Lower lobe of right lung (tissue), 2 donors: ENCODE measurements around the gene ECT2L. TPM values are rescaled to one million over a fixed set of nuclear protein-coding genes. Genes with fewer than 3 reads are reported as not detected.

Source experiments
- ATAC-seq, 2 donors: fragments of 200-7000 bp; cut with Tn5 transposase; one replicate each; pipeline ENCODE4 v1.9.1; 2020 to 2022; ENCODE audit warnings: mild to moderate bottlenecking in 2 of 2, moderate library complexity in 2 of 2
- DNase-seq: peaks from one replicate; pipeline ENCODE4 v3.0.0-alpha.2; 2020
- H3K27ac ChIP-seq: fragments of 200-600 bp; one replicate; pipeline ENCODE4 v1.8.0; 2022
- H3K27me3 ChIP-seq: fragments of 200-600 bp; one replicate; pipeline ENCODE4 v1.8.0; 2022; ENCODE audit warnings: low read depth
- H3K36me3 ChIP-seq: fragments of 200-600 bp; one replicate; pipeline ENCODE4 v1.8.0; 2022; ENCODE audit warnings: mild to moderate bottlenecking
- H3K4me1 ChIP-seq: fragments of 200-600 bp; one replicate; pipeline ENCODE4 v1.8.0; 2022
- H3K4me3 ChIP-seq: fragments of 200-600 bp; one replicate; pipeline ENCODE4 v1.8.0; 2022; ENCODE audit warnings: mild to moderate bottlenecking
- H3K9me3 ChIP-seq: fragments of 200-600 bp; one replicate; pipeline ENCODE4 v1.8.0; 2022
- CTCF ChIP-seq: fragments of 200-600 bp; IDR thresholded peaks from one replicate; pipeline ENCODE4 v1.8.0; 2022; ENCODE audit warnings: antibody characterized with exemption, mild to moderate bottlenecking
- intact Hi-C: fragments of 100-400 bp; cut with DNase I; formaldehyde crosslinking; loops from one replicate; pipeline ENCODE4 v1.11.0; 2022
- total RNA-seq: library from RNA; stranded (reverse); fragmentation: NEBNext Ultra II Directional; extraction: Animal tissue kit (Norgen Biotek cat#: 25700); gene quantifications from one replicate; pipeline ENCODE4 v1.2.1, GENCODE V29; 2021
- donor health status: DM: no; HTN: yes; CAD: no; lungs with severe emphysema.

Gene ECT2L
- total RNA-seq, 1 donor from 2014 or later: 3.9 TPM

- ATAC-seq (no peak), DNase-seq (no peak)
- Histone ChIP-seq H3K36me3 (no peaks in the 10 kb centered on the region), H3K9me3 (no peaks in the 10 kb centered on the region), H3K4me1 (no peaks in the 10 kb centered on the region), H3K4me3 (no peak overlapping the region), H3K27ac (no peak overlapping the region), H3K27me3 (no peaks in the 10 kb centered on the region)
- TF ChIP-seq CTCF: no peak
- intact Hi-C loops: no loop called here
These were observed 52.0 kb downstream of the ECT2L start for GRCh38 chr6:138847884-138848283.

DNA sequence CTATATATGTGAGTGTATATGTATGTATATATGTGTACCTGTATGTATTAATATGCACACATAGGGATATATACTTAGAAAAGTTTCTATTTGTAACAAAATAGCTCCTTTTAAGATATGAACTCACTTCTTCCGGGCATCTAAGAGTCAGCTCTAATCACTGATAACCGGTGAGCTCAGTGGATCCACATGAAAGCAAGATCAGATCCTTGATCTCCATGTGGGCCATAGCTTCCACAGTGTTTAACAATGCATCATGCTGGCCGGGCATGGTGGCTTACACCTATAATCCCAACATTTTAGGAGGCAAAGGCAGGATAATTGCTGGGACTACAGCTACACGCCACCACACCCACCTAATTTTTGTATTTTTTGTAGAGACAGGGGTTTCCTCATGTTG is 52.6 kb downstream of the ECT2L start:
- ATAC-seq: no peak
- Histone ChIP-seq H3K27me3 (no peaks in the 10 kb centered on the region), H3K27ac (no peak overlapping the region), H3K9me3 (no peaks in the 10 kb centered on the region), H3K36me3 (no peaks in the 10 kb centered on the region), H3K4me1 (no peaks in the 10 kb centered on the region), H3K4me3 (no peak overlapping the region)
- no peak for DNase-seq
- intact Hi-C loops: no loop called here
- TF ChIP-seq CTCF: no peak

DNA sequence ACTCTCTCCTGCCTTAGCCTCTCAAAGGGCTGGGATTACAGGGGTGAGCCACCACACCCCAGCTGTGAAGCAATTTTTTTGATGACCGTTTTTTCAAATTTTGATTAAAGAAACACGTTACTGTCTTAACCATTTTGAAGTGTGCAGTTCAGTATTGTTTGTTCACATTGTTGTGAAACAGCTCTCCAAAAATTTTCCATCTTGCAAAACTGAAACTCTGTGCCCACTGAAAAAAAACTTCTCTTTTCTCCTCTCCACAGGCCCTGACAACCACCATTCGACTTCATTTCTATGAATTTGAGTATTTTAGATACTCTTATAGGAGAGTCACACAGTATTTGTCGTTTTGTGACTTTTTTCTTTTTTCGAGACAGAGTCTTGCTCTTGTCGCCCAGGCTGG is 53.9 kb downstream of the ECT2L start:
- H3K9me3 ChIP-seq: no peaks in the 10 kb centered on the region
- no peak overlapping the region for H3K27ac ChIP-seq
- DNase-seq: no peak
- H3K36me3 ChIP-seq: no peaks in the 10 kb centered on the region
- no peak overlapping the region for H3K4me3 ChIP-seq
- H3K27me3 ChIP-seq: no peaks in the 10 kb centered on the region
- intact Hi-C loops: no loop called here
- no peaks in the 10 kb centered on the region for H3K4me1 ChIP-seq
- no peak for ATAC-seq
- no peak for TF ChIP-seq CTCF

DNA sequence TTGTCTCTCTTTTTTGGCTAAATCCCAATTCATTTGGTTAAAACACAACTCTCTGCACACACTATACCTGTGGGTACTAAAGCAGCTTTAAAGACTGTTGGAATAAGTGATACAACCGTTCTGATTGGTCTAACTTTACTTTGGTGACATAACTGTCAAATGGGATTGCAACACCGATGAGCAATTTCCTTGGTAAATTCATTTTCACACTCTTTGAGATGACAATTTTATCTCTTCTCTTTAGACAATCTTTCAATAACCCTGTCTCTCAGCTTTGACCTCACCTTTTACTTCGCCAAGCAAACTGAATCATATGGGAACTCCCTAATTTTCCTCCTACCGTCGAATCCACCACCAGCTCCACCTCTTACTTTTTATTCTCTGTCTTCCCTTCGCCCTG is 60.8 kb downstream of the ECT2L start:
- H3K27me3 ChIP-seq: no peaks in the 10 kb centered on the region
- no peaks in the 10 kb centered on the region for H3K36me3 ChIP-seq
- DNase-seq (no peak), ATAC-seq (no peak)
- no peaks in the 10 kb centered on the region for H3K4me1 ChIP-seq
- TF ChIP-seq CTCF: no peak
- intact Hi-C loops: no loop called here
- H3K27ac ChIP-seq: no peak overlapping the region
- H3K4me3 ChIP-seq: no peak overlapping the region
- H3K9me3 ChIP-seq: no peaks in the 10 kb centered on the region

DNA sequence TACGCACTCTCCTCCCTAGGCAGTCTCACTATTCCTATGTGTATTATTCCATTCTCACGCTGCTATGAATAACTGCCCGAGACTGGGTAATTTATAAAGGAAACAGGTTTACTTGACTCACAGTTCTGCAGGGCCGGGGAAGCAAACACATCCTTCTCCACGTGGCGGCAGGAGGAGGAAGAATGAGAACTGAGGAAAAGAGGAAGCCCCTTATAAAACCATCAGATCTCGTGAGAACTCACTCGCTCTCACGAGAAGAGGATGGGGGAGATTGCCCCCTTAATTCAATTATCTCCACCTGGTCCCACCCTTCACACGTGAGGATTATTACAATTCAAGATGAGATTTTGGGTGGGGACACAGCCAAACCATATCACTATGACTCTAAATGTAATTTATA is 61.9 kb downstream of the ECT2L start:
- Histone ChIP-seq H3K9me3 (no peaks in the 10 kb centered on the region), H3K27ac (no peak overlapping the region), H3K4me3 (no peak overlapping the region), H3K27me3 (no peaks in the 10 kb centered on the region), H3K36me3 (no peaks in the 10 kb centered on the region), H3K4me1 (no peaks in the 10 kb centered on the region)
- DNase-seq: no peak
- TF ChIP-seq CTCF: no peak
- intact Hi-C loops: no loop called here
- no peak for ATAC-seq

- no peaks in the 10 kb centered on the region for H3K9me3 ChIP-seq
- H3K4me3 ChIP-seq: no peak overlapping the region
- no peak overlapping the region for H3K27ac ChIP-seq
- no peaks in the 10 kb centered on the region for H3K4me1 ChIP-seq
- ATAC-seq (no peak), DNase-seq (no peak)
- H3K36me3 ChIP-seq: no peaks in the 10 kb centered on the region
- no peaks in the 10 kb centered on the region for H3K27me3 ChIP-seq
- no peak for TF ChIP-seq CTCF
- intact Hi-C loops: no loop called here
These were observed 66.6 kb downstream of the ECT2L start for GRCh38 chr6:138862456-138862855.
